ENCODE data around the gene MAGEA10. TPM values are rescaled to one million over a fixed set of nuclear protein-coding genes. Genes with fewer than 3 reads are reported as not detected.
"Not testable (repeated sequence)": the region's sequence is repeated elsewhere in the genome, so short reads cannot be mapped to it uniquely, and the experiment has no call there.

MAGEA10 gene
- total RNA-seq: not detected
- long read RNA-seq: 0 reads

- no peaks in the 10 kb centered on the region for H3K9me3 ChIP-seq
- no peaks in the 10 kb centered on the region for H3K27me3 ChIP-seq
- no peak within 1 kb of the TSS for H3K4me3 ChIP-seq
- TF ChIP-seq CTCF (IDR thresholded peaks at IDR 0.05): no peak
- H3K4me1 ChIP-seq: no peaks in the 10 kb centered on the region
- no peak within 1 kb of the TSS for H3K27ac ChIP-seq
- ATAC-seq (no peak), DNase-seq (no peak)
- H3K36me3 ChIP-seq: no peaks in the 10 kb centered on the region
- intact Hi-C loops (cut with DNase I): no loop called here
Observed at GRCh38 chrX:152138388-152138784, at the start of gene MAGEA10. TSS of gene MAGEA10 (minus strand) at chrX:152138577. CDS start at chrX:152135620, 2,957 bp downstream.

- no peak for TF ChIP-seq CTCF (IDR thresholded peaks at IDR 0.05)
- Histone ChIP-seq H3K9me3 (no peaks in the 10 kb centered on the region), H3K27me3 (no peaks in the 10 kb centered on the region), H3K27ac (no peak overlapping the region), H3K36me3 (no peaks in the 10 kb centered on the region), H3K4me3 (no peak overlapping the region), H3K4me1 (no peaks in the 10 kb centered on the region)
- DNase-seq: no peak
- ATAC-seq: no peak
- intact Hi-C loops (cut with DNase I): no loop called here
Observed at GRCh38 chrX:152177497-152178269, 39.3 kb upstream of the MAGEA10 start.

- no peaks in the 10 kb centered on the region for H3K9me3 ChIP-seq
- H3K27ac ChIP-seq: no peak overlapping the region
- intact Hi-C loops (cut with DNase I): no loop called here
- H3K27me3 ChIP-seq: no peaks in the 10 kb centered on the region
- H3K4me1 ChIP-seq: no peaks in the 10 kb centered on the region
- no peak for TF ChIP-seq CTCF (IDR thresholded peaks at IDR 0.05)
- DNase-seq (no peak), ATAC-seq (no peak)
- H3K36me3 ChIP-seq: no peaks in the 10 kb centered on the region
- H3K4me3 ChIP-seq: no peak overlapping the region
Observed at GRCh38 chrX:152177052-152177451, 38.7 kb upstream of the MAGEA10 start.

- H3K4me1 ChIP-seq; intact Hi-C loops (cut with DNase I); ATAC-seq; H3K4me3 ChIP-seq; H3K27me3 ChIP-seq; H3K36me3 ChIP-seq; DNase-seq; H3K9me3 ChIP-seq; H3K27ac ChIP-seq: not testable (repeated sequence)
Observed at GRCh38 chrX:152175892-152176291, 37.5 kb upstream of the MAGEA10 start.

GRCh38 chrX:152173923-152174322 is 35.5 kb upstream of the MAGEA10 start:
- DNase-seq; intact Hi-C loops (cut with DNase I); H3K27ac ChIP-seq; H3K4me1 ChIP-seq; H3K4me3 ChIP-seq; ATAC-seq; H3K36me3 ChIP-seq; H3K27me3 ChIP-seq; H3K9me3 ChIP-seq: not testable (repeated sequence)

- no peak for DNase-seq
Observed at GRCh38 chrX:152170621-152171020, 32.2 kb upstream of the MAGEA10 start.

More at GRCh38 chrX:152170621-152171020, 32.2 kb upstream of the MAGEA10 start:
- Histone ChIP-seq H3K4me1 (no peaks in the 10 kb centered on the region), H3K4me3 (no peak overlapping the region), H3K36me3 (no peaks in the 10 kb centered on the region), H3K27me3 (no peaks in the 10 kb centered on the region), H3K27ac (no peak overlapping the region), H3K9me3 (no peaks in the 10 kb centered on the region)
- intact Hi-C loops (cut with DNase I): no loop called here
- no peak for ATAC-seq
- no peak for TF ChIP-seq CTCF (IDR thresholded peaks at IDR 0.05)
